ENCODE data around the gene SOBP. TPM values are rescaled to one million over a fixed set of nuclear protein-coding genes. Genes with fewer than 3 reads are reported as not detected.

The SOBP gene
- total RNA-seq, 1 donor from 2014 or later = 0.09 TPM

DNA sequence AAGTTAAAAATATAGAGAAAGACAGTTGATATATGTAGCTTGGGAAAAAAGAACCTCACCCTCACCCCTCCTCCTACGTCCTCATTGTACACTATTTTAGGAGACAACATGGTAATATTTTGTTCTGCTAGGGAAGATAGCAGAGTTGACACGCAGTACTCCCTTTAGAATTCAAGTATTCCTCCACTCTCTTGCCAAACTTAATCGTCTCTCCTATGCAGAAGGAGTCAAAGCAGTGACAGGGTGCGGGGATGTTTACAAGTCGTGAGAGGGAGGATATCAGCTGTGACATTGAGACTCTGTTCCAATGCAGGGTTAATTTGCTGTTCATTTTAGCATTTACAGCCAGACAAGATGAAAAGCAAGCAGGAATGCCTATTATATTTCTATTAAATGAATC, 97.5 kb downstream of the SOBP start:
- Mint-ChIP-seq H3K4me3 (no peak overlapping the region), H3K4me1 (no peaks in the 10 kb centered on the region), H3K9me3 (no peaks in the 10 kb centered on the region), H3K36me3 (ENCODE audit: low read depth) (no peaks in the 10 kb centered on the region), H3K27ac (no peak overlapping the region), H3K27me3 (peaks cover 48% of the 10 kb centered on the region)
- no peak for DNase-seq
- intact Hi-C loops (cut with micrococcal nuclease) = no loop called here

DNA sequence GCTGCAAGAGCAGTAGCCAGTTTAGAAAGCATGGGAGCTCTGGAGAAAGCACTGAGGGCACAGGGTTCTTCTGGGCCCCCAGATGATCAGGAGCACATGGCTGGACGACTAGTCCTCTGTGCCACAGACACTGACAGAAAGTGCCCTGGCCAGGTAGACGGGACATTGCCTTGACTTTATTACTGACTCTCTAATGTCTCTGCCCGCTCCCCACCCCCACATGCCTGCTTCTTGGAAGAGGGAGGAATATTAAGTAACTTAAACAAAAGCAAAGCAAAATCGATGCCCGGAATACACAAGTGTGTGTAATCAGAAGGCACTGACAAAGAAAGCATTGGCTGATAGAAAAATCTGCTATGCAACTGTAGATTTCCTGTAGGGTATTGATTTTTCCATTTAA, 99.3 kb downstream of the SOBP start:
- no peak for DNase-seq
- Mint-ChIP-seq H3K4me1 (no peaks in the 10 kb centered on the region), H3K4me3 (no peak overlapping the region), H3K36me3 (ENCODE audit: low read depth) (no peaks in the 10 kb centered on the region), H3K9me3 (no peaks in the 10 kb centered on the region), H3K27ac (no peak overlapping the region), H3K27me3 (peaks cover 55% of the 10 kb centered on the region)
- intact Hi-C loops (cut with micrococcal nuclease) = no loop called here

DNA sequence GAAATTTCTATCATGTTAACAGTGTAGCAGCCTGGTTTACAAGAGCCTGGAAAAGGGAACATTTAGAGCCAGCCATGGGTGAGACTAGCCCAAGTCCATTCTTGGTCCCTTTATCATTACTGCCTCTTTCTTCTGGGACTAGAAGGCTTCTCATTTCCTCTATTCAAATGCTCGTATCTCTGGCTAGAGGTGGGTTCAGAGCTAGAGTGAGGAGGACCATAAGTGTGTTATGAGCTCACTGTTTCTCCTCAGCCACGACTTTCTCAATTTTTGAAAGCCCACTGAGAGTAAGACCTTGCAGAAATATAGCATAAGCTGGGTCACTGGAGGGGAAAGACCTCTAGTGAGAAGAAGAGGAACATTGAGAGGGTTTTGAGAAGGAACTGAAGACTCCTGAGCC, 100.0 kb downstream of the SOBP start:
- Mint-ChIP-seq H3K9me3 (no peaks in the 10 kb centered on the region), H3K36me3 (ENCODE audit: low read depth) (no peaks in the 10 kb centered on the region), H3K27ac (no peak overlapping the region), H3K27me3 (peaks cover 60% of the 10 kb centered on the region), H3K4me3 (no peak overlapping the region), H3K4me1 (no peaks in the 10 kb centered on the region)
- intact Hi-C loops (cut with micrococcal nuclease) = no loop called here
- DNase-seq = no peak

DNA sequence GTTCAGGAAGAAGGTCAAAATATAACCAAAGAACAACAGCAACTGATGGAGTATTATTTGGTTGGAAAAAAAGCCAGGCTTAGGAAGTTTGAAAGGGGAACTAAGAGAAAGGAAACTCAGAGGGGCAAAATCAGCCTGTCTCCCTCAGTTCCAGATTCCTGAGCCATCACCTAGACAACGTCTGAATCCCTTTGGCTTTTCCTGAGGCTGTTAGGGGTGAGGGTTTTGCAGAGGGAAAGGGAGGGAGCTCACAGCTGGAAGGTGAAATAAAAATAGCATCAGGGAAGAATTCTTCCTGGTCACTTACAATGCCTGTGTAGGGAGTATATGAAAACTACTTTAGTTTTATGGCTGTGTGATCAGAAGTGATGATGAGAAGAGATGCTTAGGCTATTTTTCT, 100.5 kb downstream of the SOBP start:
- H3K9me3 Mint-ChIP-seq = no peaks in the 10 kb centered on the region
- DNase-seq = no peak
- no peaks in the 10 kb centered on the region for H3K4me1 Mint-ChIP-seq
- no peak overlapping the region for H3K4me3 Mint-ChIP-seq
- intact Hi-C loops (cut with micrococcal nuclease) = no loop called here
- H3K27me3 Mint-ChIP-seq = peaks cover 61% of the 10 kb centered on the region
- no peaks in the 10 kb centered on the region for H3K36me3 Mint-ChIP-seq (ENCODE audit: low read depth)
- H3K27ac Mint-ChIP-seq = no peak overlapping the region

DNA sequence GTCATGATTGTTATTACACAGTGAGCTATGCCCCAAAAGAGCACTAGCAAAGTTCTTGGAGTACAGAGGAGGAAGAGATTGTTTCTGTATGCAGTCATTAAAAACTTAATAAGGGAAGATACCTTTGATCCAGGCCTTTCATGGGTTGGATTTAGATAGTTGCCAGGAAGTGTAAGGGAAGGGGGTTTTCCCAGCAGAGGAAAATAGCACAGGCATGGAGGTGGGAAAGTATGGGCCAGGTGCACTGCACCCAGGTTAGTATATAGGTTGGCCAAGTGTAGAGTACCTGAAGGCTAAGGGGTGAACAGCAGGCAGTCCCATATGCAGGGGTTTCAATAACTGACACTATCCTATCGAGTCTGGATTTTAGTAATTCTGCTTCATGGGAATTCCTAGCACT, 101.4 kb downstream of the SOBP start:
- H3K36me3 Mint-ChIP-seq (ENCODE audit: low read depth) = no peaks in the 10 kb centered on the region
- H3K27ac Mint-ChIP-seq = no peak overlapping the region
- H3K4me3 Mint-ChIP-seq = no peak overlapping the region
- H3K4me1 Mint-ChIP-seq = no peaks in the 10 kb centered on the region
- DNase-seq = no peak
- no peaks in the 10 kb centered on the region for H3K9me3 Mint-ChIP-seq
- peaks cover 58% of the 10 kb centered on the region for H3K27me3 Mint-ChIP-seq
- intact Hi-C loops (cut with micrococcal nuclease) = no loop called here

DNA sequence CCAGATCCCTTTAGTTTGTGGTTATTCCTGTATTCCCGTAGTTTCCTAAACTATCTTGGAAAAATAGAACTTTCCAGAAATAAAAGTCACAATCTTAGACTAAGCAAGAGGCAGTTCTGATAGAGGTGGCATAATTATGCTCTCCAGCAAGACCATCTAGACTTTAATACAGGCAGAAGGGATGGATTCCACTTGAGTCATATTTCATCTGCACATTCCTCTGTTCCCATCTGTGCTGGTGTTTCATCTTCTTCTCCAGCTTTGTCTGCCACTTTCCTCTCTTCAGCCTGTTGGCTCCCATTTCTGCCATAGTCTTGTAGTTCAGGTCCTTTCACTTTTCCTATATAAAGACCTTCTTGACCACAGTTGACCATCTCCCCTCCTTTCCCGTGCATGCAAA, 102.9 kb downstream of the SOBP start:
- no peak for DNase-seq
- no peaks in the 10 kb centered on the region for H3K36me3 Mint-ChIP-seq (ENCODE audit: low read depth)
- H3K27me3 Mint-ChIP-seq = peaks cover 55% of the 10 kb centered on the region
- intact Hi-C loops (cut with micrococcal nuclease) = no loop called here
- no peaks in the 10 kb centered on the region for H3K9me3 Mint-ChIP-seq
- no peaks in the 10 kb centered on the region for H3K4me1 Mint-ChIP-seq
- H3K27ac Mint-ChIP-seq = no peak overlapping the region
- no peak overlapping the region for H3K4me3 Mint-ChIP-seq

DNA sequence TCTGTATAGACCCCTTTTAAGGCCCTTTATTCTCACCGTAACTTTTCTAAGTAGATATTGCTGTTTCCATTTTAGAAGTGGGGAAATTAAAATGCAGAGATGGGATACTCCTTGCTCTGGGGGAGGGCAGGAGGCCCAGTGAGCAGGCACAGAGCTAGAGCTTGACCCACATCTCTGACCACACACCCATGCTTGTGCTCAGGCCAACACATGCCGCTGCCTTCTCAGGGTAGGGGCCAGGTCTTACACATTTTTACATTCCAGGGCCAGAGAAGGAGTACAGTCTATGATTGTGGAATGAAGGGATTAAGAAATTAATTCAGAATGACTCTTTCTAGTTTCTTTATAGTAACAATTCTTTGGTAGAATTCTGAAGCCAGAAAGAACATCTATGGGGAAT, 104.8 kb downstream of the SOBP start:
- no peaks in the 10 kb centered on the region for H3K4me1 Mint-ChIP-seq
- no peak overlapping the region for H3K27ac Mint-ChIP-seq
- H3K36me3 Mint-ChIP-seq (ENCODE audit: low read depth) = no peaks in the 10 kb centered on the region
- no peak for DNase-seq
- H3K27me3 Mint-ChIP-seq = peaks cover 57% of the 10 kb centered on the region
- intact Hi-C loops (cut with micrococcal nuclease) = no loop called here
- H3K9me3 Mint-ChIP-seq = no peaks in the 10 kb centered on the region
- no peak overlapping the region for H3K4me3 Mint-ChIP-seq

DNA sequence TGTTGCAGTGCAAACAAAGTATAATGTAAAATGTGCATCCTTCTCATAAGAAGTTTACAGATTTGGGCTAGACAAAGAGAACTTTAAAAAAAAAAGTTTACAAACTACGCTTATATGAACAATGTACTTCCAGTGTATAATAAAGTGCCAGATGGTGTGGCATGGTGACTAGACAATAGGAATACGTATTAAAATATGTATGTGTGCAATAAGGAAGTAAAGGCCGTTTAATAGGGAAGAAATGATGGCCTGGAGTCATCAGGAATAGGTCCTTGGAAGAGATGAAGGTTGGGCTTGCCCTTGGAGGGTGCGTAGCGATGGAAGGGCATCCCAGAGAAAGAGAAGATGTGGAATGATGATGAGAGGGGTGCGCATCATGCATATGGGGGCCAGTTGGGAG, 108.2 kb downstream of the SOBP start:
- Mint-ChIP-seq H3K9me3 (no peaks in the 10 kb centered on the region), H3K4me1 (no peaks in the 10 kb centered on the region), H3K27ac (no peak overlapping the region), H3K4me3 (no peak overlapping the region), H3K36me3 (ENCODE audit: low read depth) (no peaks in the 10 kb centered on the region), H3K27me3 (peaks cover 50% of the 10 kb centered on the region)
- DNase-seq = no peak
- intact Hi-C loops (cut with micrococcal nuclease) = no loop called here

DNA sequence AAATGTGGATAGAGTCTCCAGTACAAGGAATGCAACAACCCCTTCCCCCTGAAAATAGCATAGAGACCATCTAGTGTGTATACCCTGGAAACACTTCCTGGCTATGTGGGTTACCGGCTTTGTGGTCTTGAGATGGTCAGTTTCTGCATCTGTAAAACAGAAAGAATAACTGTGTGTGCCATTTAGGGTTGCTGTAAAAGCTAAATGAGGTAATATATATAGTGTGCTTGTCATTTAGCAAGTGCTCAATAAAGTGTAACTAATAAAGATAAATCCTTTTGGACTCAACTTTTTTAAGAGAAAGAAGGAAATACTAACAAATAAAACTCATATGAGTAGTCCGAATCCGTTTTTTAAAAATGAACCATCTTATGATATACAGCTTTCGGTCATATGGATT, 109.1 kb downstream of the SOBP start:
- Mint-ChIP-seq H3K9me3 (no peaks in the 10 kb centered on the region), H3K27ac (no peak overlapping the region), H3K27me3 (peaks cover 49% of the 10 kb centered on the region), H3K36me3 (ENCODE audit: low read depth) (no peaks in the 10 kb centered on the region), H3K4me3 (no peak overlapping the region), H3K4me1 (no peaks in the 10 kb centered on the region)
- intact Hi-C loops (cut with micrococcal nuclease) = no loop called here
- DNase-seq = no peak

DNA sequence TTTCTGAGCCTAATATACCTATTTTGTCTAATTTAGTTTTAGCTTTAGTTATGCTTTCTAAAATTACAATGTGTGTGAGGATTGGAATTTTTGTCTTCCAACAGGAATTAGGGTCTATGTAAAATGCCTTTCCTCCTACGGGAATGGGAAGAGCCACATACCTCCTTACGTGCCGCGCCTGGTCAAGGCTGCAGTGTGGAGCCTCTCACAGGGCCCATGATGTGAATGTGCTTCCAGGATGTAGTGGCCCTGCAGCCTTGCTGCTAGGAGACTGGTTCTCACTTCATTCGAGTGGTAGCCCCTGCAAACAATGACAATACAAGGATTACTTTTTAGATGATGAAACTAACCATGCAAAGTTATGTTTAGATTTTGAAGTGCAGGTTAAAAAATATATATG, 110.2 kb downstream of the SOBP start:
- no peaks in the 10 kb centered on the region for H3K9me3 Mint-ChIP-seq
- no peak overlapping the region for H3K4me3 Mint-ChIP-seq
- H3K27ac Mint-ChIP-seq = no peak overlapping the region
- no peaks in the 10 kb centered on the region for H3K36me3 Mint-ChIP-seq (ENCODE audit: low read depth)
- H3K27me3 Mint-ChIP-seq = peaks cover 46% of the 10 kb centered on the region
- no peak for DNase-seq
- intact Hi-C loops (cut with micrococcal nuclease) = no loop called here
- H3K4me1 Mint-ChIP-seq = no peaks in the 10 kb centered on the region

DNA sequence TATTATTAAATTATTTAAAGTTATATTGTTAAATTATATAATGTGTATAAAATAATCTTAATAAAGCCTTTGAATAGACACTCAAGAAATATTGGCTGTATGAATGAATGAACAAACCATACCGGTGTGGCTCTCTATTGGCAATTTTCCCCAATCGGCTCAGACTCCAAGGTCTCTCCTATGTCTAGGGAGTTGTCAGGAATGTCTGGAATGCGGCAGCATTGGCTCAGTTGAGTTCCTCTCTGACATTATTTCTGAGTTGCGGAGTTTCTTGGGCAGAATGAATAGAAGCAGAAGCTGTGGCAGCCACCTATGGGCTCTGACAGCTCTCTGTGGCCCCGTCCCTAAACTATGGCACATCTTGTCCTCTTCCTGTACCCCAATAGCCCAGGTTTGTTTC, 111.0 kb downstream of the SOBP start:
- intact Hi-C loops (cut with micrococcal nuclease) = no loop called here
- Mint-ChIP-seq H3K9me3 (no peaks in the 10 kb centered on the region), H3K27me3 (peaks cover 42% of the 10 kb centered on the region), H3K4me1 (no peaks in the 10 kb centered on the region), H3K27ac (no peak overlapping the region), H3K36me3 (ENCODE audit: low read depth) (no peaks in the 10 kb centered on the region), H3K4me3 (no peak overlapping the region)
- DNase-seq = no peak

DNA sequence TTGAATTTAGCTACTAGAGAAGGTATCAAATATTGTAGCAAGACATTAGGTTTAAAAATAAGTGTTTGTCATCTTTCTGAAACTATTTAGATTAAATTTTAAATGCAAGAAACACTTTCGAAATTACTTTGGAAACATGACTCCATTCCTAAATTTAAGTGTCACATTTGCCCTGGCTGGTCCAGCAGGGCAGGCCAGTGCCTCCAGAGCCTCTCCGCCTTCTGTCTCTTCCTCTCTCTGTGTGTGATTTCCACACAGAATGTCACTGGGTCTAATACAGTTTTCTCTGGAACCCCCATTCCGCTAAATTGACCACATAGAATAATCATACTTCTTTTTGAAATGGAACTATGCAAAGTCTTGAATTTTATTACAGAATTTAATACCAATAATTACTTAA, 111.5 kb downstream of the SOBP start:
- no peaks in the 10 kb centered on the region for H3K4me1 Mint-ChIP-seq
- no peak for DNase-seq
- no peaks in the 10 kb centered on the region for H3K36me3 Mint-ChIP-seq (ENCODE audit: low read depth)
- H3K9me3 Mint-ChIP-seq = no peaks in the 10 kb centered on the region
- H3K27ac Mint-ChIP-seq = no peak overlapping the region
- H3K4me3 Mint-ChIP-seq = no peak overlapping the region
- peaks cover 38% of the 10 kb centered on the region for H3K27me3 Mint-ChIP-seq
- intact Hi-C loops (cut with micrococcal nuclease) = no loop called here

DNA sequence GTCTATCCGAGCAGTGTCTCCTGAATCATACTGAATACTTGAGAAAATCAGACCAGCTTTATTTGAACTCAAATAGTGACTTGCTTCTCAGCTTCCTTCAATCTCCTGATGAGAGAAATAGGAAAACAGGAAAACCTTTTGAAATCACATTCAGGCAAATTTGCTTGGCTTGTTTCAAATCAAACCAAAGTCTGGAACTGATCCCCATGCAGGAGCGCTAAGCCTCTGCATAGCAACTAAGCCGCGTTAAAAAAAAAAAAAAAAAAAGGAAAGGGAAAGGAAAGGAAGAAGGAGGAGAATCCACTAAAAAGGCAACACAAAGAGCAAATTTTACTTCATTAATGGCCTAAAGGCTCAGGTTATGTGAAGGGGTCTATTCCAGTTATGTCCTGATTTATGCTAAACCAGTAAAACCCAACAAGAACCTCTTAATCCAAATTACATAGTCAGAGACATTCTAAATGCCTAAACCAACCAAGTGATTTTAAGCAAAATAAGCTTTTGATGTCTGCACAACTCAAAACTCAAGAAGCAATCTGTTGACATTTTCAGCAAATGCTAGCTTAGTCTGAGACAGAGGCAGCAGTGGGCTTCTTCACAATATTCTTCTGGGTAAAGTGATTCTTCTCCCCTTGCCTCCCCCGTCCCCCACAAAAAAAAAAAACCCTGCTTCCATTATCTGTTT, 112.5 kb downstream of the SOBP start:
- Mint-ChIP-seq H3K36me3 (ENCODE audit: low read depth) (no peaks in the 10 kb centered on the region), H3K27ac (no peak overlapping the region)
- intact Hi-C loops (cut with micrococcal nuclease) = no loop called here

DNA sequence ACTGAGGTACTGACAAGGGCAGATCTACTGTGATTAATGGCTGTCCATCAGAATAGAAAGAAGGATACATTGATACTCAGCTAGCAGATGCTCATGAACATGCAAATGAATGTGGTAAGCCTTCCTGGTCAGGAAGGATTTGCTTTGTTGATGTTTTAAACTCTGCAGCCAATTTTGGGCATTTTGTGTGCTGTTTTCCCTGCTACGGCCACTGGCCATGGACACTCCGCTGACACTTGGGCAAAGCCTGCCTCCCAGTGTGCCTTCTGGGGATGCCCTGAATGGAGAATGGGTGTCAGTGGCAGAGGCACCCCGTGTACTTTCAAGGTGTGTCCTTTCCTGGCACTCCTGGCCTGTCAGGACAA, 113.1 kb downstream of the SOBP start:
- Mint-ChIP-seq H3K9me3 (no peaks in the 10 kb centered on the region), H3K4me1 (no peaks in the 10 kb centered on the region), H3K27me3 (peaks cover 34% of the 10 kb centered on the region), H3K27ac (no peak overlapping the region), H3K36me3 (ENCODE audit: low read depth) (no peaks in the 10 kb centered on the region), H3K4me3 (no peak overlapping the region)
- DNase-seq = no peak
- intact Hi-C loops (cut with micrococcal nuclease) = no loop called here

More for the DNA sequence above, 112.5 kb downstream of the SOBP start:
- H3K4me3 Mint-ChIP-seq = no peak overlapping the region
- peaks cover 32% of the 10 kb centered on the region for H3K27me3 Mint-ChIP-seq
- H3K9me3 Mint-ChIP-seq = no peaks in the 10 kb centered on the region
- H3K4me1 Mint-ChIP-seq = no peaks in the 10 kb centered on the region
- DNase-seq = no peak

DNA sequence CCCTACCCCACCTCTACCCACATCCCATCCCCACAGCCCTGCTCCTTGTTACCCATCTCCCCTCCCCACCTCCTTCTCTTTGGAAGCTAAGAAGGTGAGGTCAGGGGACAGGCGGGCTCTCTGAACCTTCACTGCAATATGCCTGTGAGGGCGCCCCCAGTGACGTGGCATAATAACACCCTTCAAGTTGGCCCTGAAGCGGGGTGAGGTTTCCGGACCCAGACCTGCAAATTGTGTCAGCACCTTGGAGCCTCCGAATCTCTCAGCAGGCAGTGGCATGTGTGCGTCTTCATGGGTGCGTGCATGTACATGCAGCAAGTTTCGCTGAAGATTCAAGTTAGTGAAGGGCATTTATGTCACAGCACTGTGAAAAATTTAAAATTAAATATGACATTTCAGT, 114.6 kb downstream of the SOBP start:
- Mint-ChIP-seq H3K27ac (no peak overlapping the region), H3K36me3 (ENCODE audit: low read depth) (no peaks in the 10 kb centered on the region), H3K4me1 (no peaks in the 10 kb centered on the region), H3K27me3 (peaks cover 29% of the 10 kb centered on the region), H3K4me3 (no peak overlapping the region), H3K9me3 (no peaks in the 10 kb centered on the region)
- no peak for DNase-seq
- intact Hi-C loops (cut with micrococcal nuclease) = no loop called here
